ENCODE results near the gene CASTOR1. TPM values are rescaled to one million over a fixed set of nuclear protein-coding genes. Genes with fewer than 3 reads are reported as not detected.

CASTOR1 gene
- total RNA-seq, 6 donors from 2014 or later = 7.0 to 31.5 (median 22.1) TPM

DNA sequence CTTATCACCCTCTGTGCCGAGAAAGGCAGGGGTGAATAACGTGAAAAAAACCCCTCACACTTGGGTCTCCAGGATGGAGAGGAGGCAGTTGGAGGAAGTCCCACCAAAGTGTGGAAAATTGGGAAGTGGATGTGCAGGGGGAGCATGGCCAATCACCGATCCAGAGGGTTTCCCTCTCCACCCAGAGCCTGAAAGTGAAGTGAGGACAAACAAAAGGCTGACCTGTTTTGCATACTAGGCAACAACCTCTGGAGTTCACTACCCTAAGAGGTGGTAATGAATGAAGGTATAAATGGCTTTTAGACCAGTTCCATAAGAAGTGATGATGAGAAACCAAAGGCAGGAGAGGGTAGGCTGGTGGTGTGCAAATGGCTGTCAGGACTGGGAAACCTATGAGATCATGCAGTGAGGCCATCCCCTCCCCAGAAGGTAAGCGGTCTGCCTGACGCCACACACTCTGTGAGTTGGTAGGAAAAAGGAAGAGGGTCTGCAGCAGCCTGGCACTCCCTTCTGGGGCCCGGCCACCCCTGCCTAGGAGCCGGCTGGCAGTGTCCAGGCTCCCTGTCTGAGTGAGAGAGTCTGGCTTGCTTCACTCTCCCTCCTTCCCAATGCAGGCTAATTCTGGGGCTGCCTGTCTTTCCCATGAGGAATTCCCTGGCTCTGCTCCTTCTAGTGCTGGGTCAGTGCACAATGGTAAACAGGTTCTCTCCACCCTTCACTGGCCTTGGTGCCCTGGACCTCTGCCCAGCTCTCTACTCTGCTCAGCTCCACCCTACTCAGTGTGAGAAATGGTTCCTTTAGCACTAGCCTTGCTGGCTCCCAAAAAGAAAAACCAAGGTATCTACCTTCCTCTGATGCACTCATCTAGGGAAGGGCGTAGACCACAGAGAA, 21.8 kb upstream of the CASTOR1 start:
- Histone ChIP-seq H3K36me3 (peaks cover 0 to 5% (median 0%) of the 10 kb centered on the region in 4 donors), H3K27me3 (no peaks in the 10 kb centered on the region), H3K4me3 (no peak overlapping the region), H3K9me3 (no peaks in the 10 kb centered on the region), H3K4me1 (peaks cover 92 to 98% (median 97%) of the 10 kb centered on the region in 4 donors), H3K27ac (peak overlapping the region; percentile 85 to 94 (median 88))
- TF ChIP-seq POLR2AphosphoS5 (IDR thresholded peaks at IDR 0.05) (peak in 1 of 2 donors; percentile 64), EP300 (IDR thresholded peaks at IDR 0.05) (no peak), POLR2A (IDR thresholded peaks at IDR 0.05) (peak in 1 of 4 donors; percentile 9)
- ATAC-seq (ENCODE audit: low FRiP score in 2 of 2) (peak; percentile 71 to 88), DNase-seq (peak in 1 of 2 donors; percentile 85)
- 32 to 47% methylated on average over 7 to 8 of the region's 8 CpGs for WGBS, 2 donors

GRCh38 chr22:30309951-30310741, 20.8 kb upstream of the CASTOR1 start:
- Histone ChIP-seq H3K9me3 (no peaks in the 10 kb centered on the region), H3K4me3 (no peak overlapping the region), H3K36me3 (no peaks in the 10 kb centered on the region), H3K27me3 (no peaks in the 10 kb centered on the region), H3K27ac (peak overlapping the region; percentile 85 to 94 (median 88)), H3K4me1 (peaks cover 93 to 98% (median 97%) of the 10 kb centered on the region in 4 donors)
- 37 to 50% methylated on average over 7 of the region's 7 CpGs for WGBS, 2 donors
- ATAC-seq (ENCODE audit: low FRiP score in 2 of 2) = peak; percentile 72 to 86
- TF ChIP-seq, protein P1, sequence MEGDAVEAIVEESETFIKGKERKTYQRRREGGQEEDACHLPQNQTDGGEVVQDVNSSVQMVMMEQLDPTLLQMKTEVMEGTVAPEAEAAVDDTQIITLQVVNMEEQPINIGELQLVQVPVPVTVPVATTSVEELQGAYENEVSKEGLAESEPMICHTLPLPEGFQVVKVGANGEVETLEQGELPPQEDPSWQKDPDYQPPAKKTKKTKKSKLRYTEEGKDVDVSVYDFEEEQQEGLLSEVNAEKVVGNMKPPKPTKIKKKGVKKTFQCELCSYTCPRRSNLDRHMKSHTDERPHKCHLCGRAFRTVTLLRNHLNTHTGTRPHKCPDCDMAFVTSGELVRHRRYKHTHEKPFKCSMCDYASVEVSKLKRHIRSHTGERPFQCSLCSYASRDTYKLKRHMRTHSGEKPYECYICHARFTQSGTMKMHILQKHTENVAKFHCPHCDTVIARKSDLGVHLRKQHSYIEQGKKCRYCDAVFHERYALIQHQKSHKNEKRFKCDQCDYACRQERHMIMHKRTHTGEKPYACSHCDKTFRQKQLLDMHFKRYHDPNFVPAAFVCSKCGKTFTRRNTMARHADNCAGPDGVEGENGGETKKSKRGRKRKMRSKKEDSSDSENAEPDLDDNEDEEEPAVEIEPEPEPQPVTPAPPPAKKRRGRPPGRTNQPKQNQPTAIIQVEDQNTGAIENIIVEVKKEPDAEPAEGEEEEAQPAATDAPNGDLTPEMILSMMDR (IDR thresholded peaks at IDR 0.05) = no peak
- TF ChIP-seq POLR2A (IDR thresholded peaks at IDR 0.05) (peak in 1 of 4 donors; percentile 45), POLR2AphosphoS5 (IDR thresholded peaks at IDR 0.05) (peak; percentile 62 to 86), EP300 (IDR thresholded peaks at IDR 0.05) (peak in 1 of 4 donors; percentile 70)
- DNase-seq = peak in 1 of 2 donors; percentile 90

DNA sequence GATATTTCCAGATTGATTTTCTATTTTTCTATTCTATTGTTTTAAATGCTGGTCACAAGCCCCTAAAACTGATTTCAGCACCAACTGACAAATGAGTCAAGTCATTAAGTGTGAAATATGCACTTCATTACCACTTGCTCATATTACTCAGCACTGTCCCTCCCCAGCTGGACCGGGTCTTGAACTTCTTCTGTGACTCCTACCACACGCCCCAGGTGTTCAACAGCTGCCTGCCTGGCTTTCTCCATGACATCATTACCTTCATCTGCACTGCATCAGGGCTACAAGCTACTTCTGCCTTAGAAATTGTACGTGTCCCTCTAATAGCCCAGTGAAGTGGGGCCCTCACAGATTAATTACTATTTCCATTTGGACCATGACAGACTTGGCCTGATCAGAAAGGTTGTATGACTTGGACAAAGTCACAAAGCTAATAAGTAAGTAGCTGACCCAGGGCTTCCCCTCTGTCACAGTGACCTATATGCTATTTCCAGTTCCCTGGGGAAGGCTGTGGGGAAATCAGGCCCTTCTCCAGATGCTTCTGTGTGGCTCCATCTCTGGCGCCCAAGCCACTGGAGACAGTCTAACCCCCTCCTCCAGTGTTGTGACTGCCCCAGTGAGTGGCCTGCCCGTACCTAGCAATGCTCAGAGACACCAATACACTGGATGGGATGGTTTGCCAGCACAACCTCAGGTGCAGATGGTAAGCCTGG, 19.4 kb upstream of the CASTOR1 start:
- Histone ChIP-seq H3K27me3 (no peaks in the 10 kb centered on the region), H3K4me1 (peaks cover 96 to 98% (median 98%) of the 10 kb centered on the region in 4 donors), H3K9me3 (no peaks in the 10 kb centered on the region), H3K4me3 (no peak overlapping the region), H3K36me3 (peaks cover 0 to under 1% (median 0%) of the 10 kb centered on the region in 4 donors), H3K27ac (peak overlapping the region; percentile 85 to 94 (median 88))
- WGBS, 2 donors = 69 to 75% methylated on average over 5 of the region's 5 CpGs
- ATAC-seq (ENCODE audit: low FRiP score in 2 of 2) (no peak), DNase-seq (no peak)
- TF ChIP-seq, protein P1 (IDR thresholded peaks at IDR 0.05) = no peak
- TF ChIP-seq POLR2A (IDR thresholded peaks at IDR 0.05) (no peak), EP300 (IDR thresholded peaks at IDR 0.05) (no peak), POLR2AphosphoS5 (IDR thresholded peaks at IDR 0.05) (peak; percentile 3 to 41)

- ATAC-seq (ENCODE audit: low FRiP score in 2 of 2) (no peak), DNase-seq (no peak)
Measured at GRCh38 chr22:30308093-30308492, 18.8 kb upstream of the CASTOR1 start.

More at GRCh38 chr22:30308093-30308492, 18.8 kb upstream of the CASTOR1 start:
- TF ChIP-seq EP300 (IDR thresholded peaks at IDR 0.05) (no peak), POLR2A (IDR thresholded peaks at IDR 0.05) (no peak), POLR2AphosphoS5 (IDR thresholded peaks at IDR 0.05) (no peak)
- TF ChIP-seq, protein P1 (IDR thresholded peaks at IDR 0.05) = no peak
- H3K4me3 ChIP-seq = no peak overlapping the region
- H3K4me1 ChIP-seq = peaks cover 100% of the 10 kb centered on the region in 4 donors
- H3K27ac ChIP-seq = peak overlapping the region; percentile 85 to 94 (median 88)
- WGBS, 2 donors = 72 to 77% methylated on average over 2 of the region's 2 CpGs
- peaks cover 0 to 6% (median 2%) of the 10 kb centered on the region in 4 donors for H3K36me3 ChIP-seq
- H3K27me3 ChIP-seq = no peaks in the 10 kb centered on the region
- no peaks in the 10 kb centered on the region for H3K9me3 ChIP-seq

Data from upper lobe of left lung (tissue), 6 donors.